Lower leg skin (tissue), 3 donors: ENCODE results near the gene TMEM200B.

ENCODE experiments used
- CTCF ChIP-seq, 3 donors: fragments of 450-650 bp; IDR thresholded peaks; one replicate each; pipeline ENCODE4 v1.5.1; 2016; ENCODE audit warnings: antibody characterized with exemption in 3 of 3, mild to moderate bottlenecking in 3 of 3, moderate library complexity in 2 of 3
- POLR2A ChIP-seq, 2 donors: fragments of 450-650 bp; IDR thresholded peaks; one replicate each; pipeline ENCODE4 v1.6.1; 2016 to 2017; ENCODE audit warnings: antibody characterized with exemption in 2 of 2, mild to moderate bottlenecking in 1 of 2, moderate library complexity in 1 of 2

GRCh38 chr1:29125237-29125641, 1.5 kb upstream of the TMEM200B start:
- TF ChIP-seq CTCF (IDR thresholded peaks at IDR 0.05): no peak
- TF ChIP-seq POLR2A (IDR thresholded peaks at IDR 0.05): no peak
